ENCODE results near the gene PXMP2.
A peak's percentile ranks its signal among the peaks of the same experiment; 100 is the strongest.

Gene PXMP2

GRCh38 chr12:132687211-132688164, at the start of gene PXMP2, which contains the start of gene POLE:
TSS of gene PXMP2 (plus strand) at chr12:132687587. CDS start at chr12:132687671, 84 bp downstream.
TSS of gene POLE (minus strand) at chr12:132687342. CDS start at chr12:132687315, 27 bp downstream.
- peak; percentile 89 for DNase-seq

- DNase-seq: no peak
These were observed 49.6 kb upstream of the PXMP2 start for GRCh38 chr12:132637811-132638210.

- DNase-seq: no peak
These were observed 48.6 kb upstream of the PXMP2 start for GRCh38 chr12:132638541-132639408.

GRCh38 chr12:132639956-132640520, 47.3 kb upstream of the PXMP2 start:
- DNase-seq: no peak

GRCh38 chr12:132640936-132641335, 46.5 kb upstream of the PXMP2 start:
- DNase-seq: no peak

GRCh38 chr12:132641811-132642650, 45.4 kb upstream of the PXMP2 start:
- DNase-seq: no peak

GRCh38 chr12:132642846-132643835, 44.2 kb upstream of the PXMP2 start:
- no peak for DNase-seq

- no peak for DNase-seq
These were observed 40.5 kb upstream of the PXMP2 start for GRCh38 chr12:132646850-132647249.

- no peak for DNase-seq
These were observed 39.5 kb upstream of the PXMP2 start for GRCh38 chr12:132647858-132648257.

- no peak for DNase-seq
These were observed 38.7 kb upstream of the PXMP2 start for GRCh38 chr12:132648616-132649225.

- DNase-seq: no peak
These were observed 38.0 kb upstream of the PXMP2 start for GRCh38 chr12:132649226-132649945.

- no peak for DNase-seq
These were observed 35.8 kb upstream of the PXMP2 start for GRCh38 chr12:132651444-132652100.

GRCh38 chr12:132653567-132654290, 33.7 kb upstream of the PXMP2 start:
- no peak for DNase-seq

- no peak for DNase-seq
These were observed 30.2 kb upstream of the PXMP2 start for GRCh38 chr12:132657004-132657727.

GRCh38 chr12:132658149-132658894, 29.1 kb upstream of the PXMP2 start:
- DNase-seq: no peak

GRCh38 chr12:132659146-132659545, 28.2 kb upstream of the PXMP2 start:
- DNase-seq: no peak

- DNase-seq: no peak
These were observed 27.3 kb upstream of the PXMP2 start for GRCh38 chr12:132660052-132660451.
